Activated naive CD8-positive, alpha-beta T cell treated with anti-CD3 and anti-CD28 coated beads for 36 hours (primary cell): Measurements from ENCODE around the gene DCTN2. TPM values are rescaled to one million over a fixed set of nuclear protein-coding genes. Genes with fewer than 3 reads are reported as not detected.

ENCODE experiments used
- DNase-seq: peaks from one replicate; pipeline ENCODE4 v3.0.0; 2021
- H3K27ac Mint-ChIP-seq: one replicate; pipeline ENCODE4 v1.8.0; 2022; ENCODE audit warnings: mild to moderate bottlenecking, moderate library complexity, mixed read lengths
- H3K27me3 Mint-ChIP-seq: one replicate; pipeline ENCODE4 v1.8.0; 2022; ENCODE audit warnings: mild to moderate bottlenecking, mixed read lengths
- H3K36me3 Mint-ChIP-seq: one replicate; pipeline ENCODE4 v1.8.0; 2021; ENCODE audit warnings: mild to moderate bottlenecking, mixed read lengths
- H3K4me1 Mint-ChIP-seq: one replicate; pipeline ENCODE4 v1.8.0; 2021; ENCODE audit warnings: mixed read lengths
- H3K4me3 Mint-ChIP-seq: one replicate; pipeline ENCODE4 v1.8.0; 2022; ENCODE audit warnings: mild to moderate bottlenecking, moderate library complexity, mixed read lengths
- H3K9me3 Mint-ChIP-seq: one replicate; pipeline ENCODE4 v1.8.0; 2022; ENCODE audit warnings: mixed read lengths
- total RNA-seq, 2 experiments: library from RNA; stranded (reverse); gene quantifications; one replicate each; pipeline ENCODE4 v1.2.3, GENCODE V29; 2021

Gene DCTN2
- total RNA-seq, 2 experiments from 2014 or later: 73.6 to 81.3 TPM

DNA sequence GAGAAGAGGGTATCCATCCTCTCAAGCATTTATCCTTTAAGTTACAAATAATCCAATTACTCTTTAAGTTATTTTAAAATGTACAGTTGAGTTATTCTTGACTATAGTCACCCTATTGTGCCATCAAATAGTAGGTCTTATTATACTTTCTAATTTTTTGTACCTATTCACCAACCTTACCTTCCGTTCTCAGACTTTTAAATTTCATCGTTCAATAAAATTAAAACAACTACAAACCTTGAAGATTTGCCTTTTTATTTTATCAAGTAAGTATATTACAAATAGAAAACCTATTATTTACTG is 972 bp upstream of the DCTN2 start:
- H3K27me3 Mint-ChIP-seq: peaks cover 6% of the 10 kb centered on the region
- no peaks in the 10 kb centered on the region for H3K9me3 Mint-ChIP-seq
- H3K4me3 Mint-ChIP-seq: no peak overlapping the region
- H3K27ac Mint-ChIP-seq: no peak overlapping the region
- peaks cover 9% of the 10 kb centered on the region for H3K36me3 Mint-ChIP-seq
- no peak for DNase-seq
- H3K4me1 Mint-ChIP-seq: peaks cover 42% of the 10 kb centered on the region

DNA sequence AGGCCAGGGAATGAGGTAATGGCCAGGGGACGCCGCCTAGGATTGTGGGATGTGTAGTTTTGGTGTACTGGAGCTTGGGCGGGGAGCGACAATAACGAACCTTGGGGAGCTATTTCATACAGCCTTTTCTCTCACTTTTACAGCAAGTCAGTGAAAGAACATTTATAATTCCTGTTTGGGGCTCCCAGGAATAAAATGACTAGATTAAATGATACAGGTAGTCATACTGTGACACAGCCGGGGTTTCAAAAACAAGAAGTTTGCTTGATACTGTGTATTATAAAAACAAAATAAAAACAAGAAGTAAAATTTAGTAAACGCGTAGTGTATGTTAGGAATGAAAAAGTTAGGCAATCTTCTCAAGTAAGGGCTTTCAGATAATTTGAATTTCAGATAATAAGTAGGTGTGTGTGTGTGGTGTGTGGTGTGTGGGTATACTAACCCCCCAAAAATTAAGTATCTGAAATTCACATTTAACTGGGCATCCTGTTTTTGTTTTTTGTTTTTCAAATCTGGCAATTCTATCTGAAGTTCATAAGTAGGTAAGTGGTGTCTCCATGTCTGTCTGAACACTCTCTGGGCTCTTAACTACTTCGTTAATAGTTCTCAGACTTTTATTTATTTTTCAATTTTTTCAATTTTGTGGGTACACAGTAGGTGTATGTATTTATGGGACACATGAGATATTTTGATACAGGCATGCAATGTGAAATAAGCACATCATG is 458 bp upstream of the DCTN2 start:
- Mint-ChIP-seq H3K9me3 (no peaks in the 10 kb centered on the region), H3K27me3 (peaks cover 6% of the 10 kb centered on the region), H3K4me3 (peak overlapping the region; percentile 95), H3K4me1 (peaks cover 42% of the 10 kb centered on the region), H3K36me3 (peaks cover 9% of the 10 kb centered on the region), H3K27ac (peak overlapping the region; percentile 61)
- DNase-seq: no peak

DNA sequence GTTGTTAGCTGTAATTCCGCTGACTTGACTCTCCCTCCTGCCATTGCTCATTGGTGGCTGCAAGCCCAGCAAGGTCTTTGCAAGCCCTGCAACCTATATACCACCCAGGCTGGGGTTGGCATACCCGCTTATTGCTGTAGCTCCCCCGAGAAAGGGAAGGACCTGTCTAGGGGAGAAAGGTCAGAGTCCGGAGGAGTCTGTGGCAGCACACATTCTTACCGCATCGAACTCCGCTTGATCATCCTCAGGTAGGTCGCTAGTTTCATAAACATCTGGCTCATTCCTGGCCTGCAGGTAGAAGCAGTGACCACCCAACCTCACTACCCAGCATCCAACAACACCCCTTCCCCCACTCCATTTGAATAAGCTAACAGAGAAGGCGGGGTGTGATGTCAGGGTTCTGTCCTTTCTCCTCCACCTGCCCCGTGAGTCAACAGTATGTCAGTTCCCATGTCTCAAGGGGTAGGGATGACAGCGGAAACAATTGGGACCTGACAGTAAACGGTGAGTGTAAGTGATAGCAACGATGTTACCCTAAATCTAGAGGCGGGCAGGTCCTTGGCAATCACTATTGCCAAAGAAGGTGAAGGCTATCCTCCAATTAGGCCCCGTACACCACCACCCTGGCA is 1.1 kb downstream of the DCTN2 start:
- H3K4me3 Mint-ChIP-seq: peak overlapping the region; percentile 95
- H3K27me3 Mint-ChIP-seq: peaks cover 6% of the 10 kb centered on the region
- H3K4me1 Mint-ChIP-seq: peaks cover 40% of the 10 kb centered on the region
- peak overlapping the region; percentile 91 for H3K27ac Mint-ChIP-seq
- H3K36me3 Mint-ChIP-seq: peaks cover 9% of the 10 kb centered on the region
- no peak for DNase-seq
- H3K9me3 Mint-ChIP-seq: no peaks in the 10 kb centered on the region

DNA sequence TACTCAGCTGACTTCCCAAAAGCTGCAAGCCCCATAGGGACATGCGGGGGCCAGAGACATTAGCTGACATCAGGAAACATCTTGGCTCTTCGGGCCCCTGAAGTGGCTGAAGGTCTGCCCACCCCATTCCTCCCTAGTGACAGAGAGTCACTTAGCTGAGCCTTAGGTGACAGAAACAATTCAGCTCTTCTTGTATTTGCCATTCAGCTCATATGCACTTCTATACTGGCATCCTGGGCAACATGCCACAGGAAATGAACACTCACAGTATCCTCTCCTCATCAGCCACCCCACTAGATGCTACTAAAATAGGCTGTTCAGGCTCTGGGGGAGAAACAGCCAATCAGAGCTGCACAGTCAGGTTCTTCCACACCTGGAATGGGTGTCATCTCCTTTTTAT is 3.4 kb downstream of the DCTN2 start:
- Mint-ChIP-seq H3K27me3 (peaks cover 2% of the 10 kb centered on the region), H3K27ac (no peak overlapping the region), H3K9me3 (no peaks in the 10 kb centered on the region), H3K4me3 (no peak overlapping the region), H3K4me1 (peaks cover 34% of the 10 kb centered on the region), H3K36me3 (peaks cover 9% of the 10 kb centered on the region)
- DNase-seq: no peak

DNA sequence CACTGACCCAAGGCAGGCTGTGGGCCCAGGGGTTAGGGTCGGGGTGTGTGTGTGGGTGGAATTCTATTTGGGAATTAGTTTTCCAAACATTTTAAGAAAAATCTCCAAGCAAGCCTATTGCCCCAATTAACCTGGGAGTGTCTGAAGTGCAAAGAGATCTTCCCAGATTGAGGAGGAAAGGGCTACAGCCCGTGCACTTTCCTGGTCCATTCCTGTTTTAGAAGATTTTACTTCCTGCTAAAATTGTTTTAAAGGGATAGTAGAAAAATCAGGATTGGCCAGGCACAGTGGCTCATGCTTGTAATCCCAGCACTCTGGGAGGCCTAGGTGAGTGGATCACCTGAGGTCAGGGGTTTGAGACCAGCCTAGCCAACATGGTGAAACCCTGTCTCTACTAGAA is 5.3 kb downstream of the DCTN2 start:
- no peaks in the 10 kb centered on the region for H3K9me3 Mint-ChIP-seq

DNA sequence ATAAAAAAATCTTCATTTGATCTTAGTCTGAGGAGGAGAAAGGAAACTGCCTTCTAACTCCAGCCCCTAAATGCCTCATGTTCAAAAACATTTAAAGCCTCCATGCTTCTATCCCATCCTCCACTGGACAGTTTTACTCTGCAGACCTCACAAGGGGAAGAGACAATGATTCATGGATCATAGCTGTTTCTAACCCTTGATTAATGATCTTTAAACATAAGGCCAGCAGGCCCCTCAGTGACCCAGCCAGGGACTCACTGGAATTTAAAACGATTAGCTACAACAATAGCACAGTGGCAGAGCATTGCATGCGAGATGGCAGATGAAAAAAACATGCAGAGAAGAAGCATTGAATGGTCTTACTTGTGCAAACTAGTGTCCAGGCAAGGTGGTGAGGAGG is 6.0 kb downstream of the DCTN2 start:
- no peak for DNase-seq
- Mint-ChIP-seq H3K4me1 (peaks cover 25% of the 10 kb centered on the region), H3K27ac (no peak overlapping the region)

More for the DNA sequence above, 5.3 kb downstream of the DCTN2 start:
- no peak overlapping the region for H3K4me3 Mint-ChIP-seq
- H3K27ac Mint-ChIP-seq: no peak overlapping the region
- peaks cover 9% of the 10 kb centered on the region for H3K36me3 Mint-ChIP-seq
- H3K4me1 Mint-ChIP-seq: peaks cover 28% of the 10 kb centered on the region
- no peak for DNase-seq
- H3K27me3 Mint-ChIP-seq: no peaks in the 10 kb centered on the region

DNA sequence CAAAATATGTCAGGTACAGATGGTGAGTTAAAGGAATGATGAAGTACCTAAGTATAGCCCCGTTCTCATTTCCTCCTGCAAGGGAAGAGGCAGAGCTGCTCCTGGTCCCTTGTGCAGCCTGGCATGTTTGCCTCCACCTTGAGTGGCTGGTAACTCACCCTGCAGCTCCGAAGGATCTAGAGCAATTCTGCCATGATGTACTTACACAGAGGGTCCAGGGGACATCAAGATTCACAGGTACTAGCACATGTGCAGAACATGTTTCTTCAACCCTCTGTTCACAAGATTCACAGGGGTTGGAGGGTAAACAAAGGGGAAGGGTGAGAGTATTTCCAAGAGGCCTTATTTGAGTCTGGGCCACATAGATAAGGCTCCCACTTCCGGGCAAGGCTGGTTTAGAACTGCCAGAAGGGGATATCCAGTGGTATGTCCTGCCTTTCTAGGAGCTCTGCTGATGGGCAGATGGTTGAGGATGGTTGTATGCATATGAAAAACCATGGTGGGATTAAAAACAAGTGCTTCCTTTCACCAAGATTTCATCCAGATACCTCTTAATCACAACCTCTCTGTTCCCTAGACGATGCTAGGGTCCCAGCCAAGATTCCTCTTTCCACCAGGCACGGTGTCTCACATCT is 7.7 kb downstream of the DCTN2 start:
- H3K4me1 Mint-ChIP-seq: peaks cover 12% of the 10 kb centered on the region
- no peaks in the 10 kb centered on the region for H3K27me3 Mint-ChIP-seq
- no peaks in the 10 kb centered on the region for H3K36me3 Mint-ChIP-seq
- no peak overlapping the region for H3K4me3 Mint-ChIP-seq
- no peak for DNase-seq
- no peaks in the 10 kb centered on the region for H3K9me3 Mint-ChIP-seq
- no peak overlapping the region for H3K27ac Mint-ChIP-seq

More for the DNA sequence above, 6.0 kb downstream of the DCTN2 start:
- no peaks in the 10 kb centered on the region for H3K9me3 Mint-ChIP-seq
- no peak overlapping the region for H3K4me3 Mint-ChIP-seq
- no peaks in the 10 kb centered on the region for H3K27me3 Mint-ChIP-seq
- peaks cover 8% of the 10 kb centered on the region for H3K36me3 Mint-ChIP-seq

DNA sequence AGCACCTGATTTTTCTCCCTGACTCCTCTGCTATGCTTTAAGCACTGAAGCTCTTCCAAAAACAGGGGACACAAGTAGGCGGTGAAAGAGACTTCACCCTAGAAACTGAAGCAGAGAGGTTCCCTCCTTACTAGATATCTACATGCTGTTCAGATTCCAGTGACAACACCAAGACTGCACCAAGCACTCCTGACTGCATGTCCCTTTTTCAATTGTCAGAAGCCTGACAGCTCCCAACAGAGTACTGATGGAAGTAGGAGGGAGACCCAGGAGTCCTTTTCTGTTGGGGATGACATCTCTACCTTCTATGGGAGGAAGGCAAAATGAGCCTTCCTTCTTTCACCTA is 10.4 kb downstream of the DCTN2 start:
- H3K27me3 Mint-ChIP-seq: no peaks in the 10 kb centered on the region
- no peaks in the 10 kb centered on the region for H3K9me3 Mint-ChIP-seq
- no peak overlapping the region for H3K4me3 Mint-ChIP-seq
- no peak for DNase-seq
- peaks cover 8% of the 10 kb centered on the region for H3K36me3 Mint-ChIP-seq
- H3K4me1 Mint-ChIP-seq: peaks cover 5% of the 10 kb centered on the region
- H3K27ac Mint-ChIP-seq: no peak overlapping the region

DNA sequence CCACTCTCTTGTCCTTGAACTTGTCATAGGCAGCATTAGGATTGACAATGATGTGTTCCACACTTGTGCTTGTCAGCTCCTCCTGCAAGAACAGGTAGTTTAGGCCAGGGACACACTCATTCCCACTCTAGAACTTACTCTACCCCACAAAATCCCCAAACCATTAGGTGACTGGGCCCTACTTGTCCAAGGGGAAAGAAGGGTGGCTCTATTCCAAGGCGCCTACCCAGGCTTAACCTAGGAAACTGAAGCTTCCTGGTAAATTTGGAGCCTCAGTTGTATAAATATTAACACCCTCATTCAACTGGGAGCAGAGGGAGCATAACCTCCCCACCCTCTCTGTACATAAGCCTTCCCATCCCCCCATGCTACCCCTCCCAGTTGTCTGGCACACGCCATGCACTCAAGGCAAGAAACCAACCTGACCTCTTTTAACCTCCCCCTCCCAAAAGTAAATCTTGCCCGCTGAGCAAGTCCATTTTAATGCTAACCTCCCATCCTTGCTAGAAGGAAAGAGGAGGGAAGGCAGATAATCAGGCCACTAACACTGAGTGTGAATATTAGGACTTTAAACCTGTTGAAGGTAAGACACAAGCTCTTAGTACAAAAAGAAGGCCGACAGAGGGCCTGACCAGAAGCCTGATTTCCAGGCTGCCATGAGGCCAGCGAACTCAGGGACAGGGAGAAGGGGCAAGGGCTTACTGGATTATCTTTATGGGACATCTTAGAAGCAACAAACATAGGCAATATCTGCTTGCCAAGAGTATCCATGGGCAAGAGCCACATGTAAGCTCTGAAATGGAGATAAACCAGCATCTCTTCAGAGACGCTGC is 11.0 kb downstream of the DCTN2 start:
- Mint-ChIP-seq H3K9me3 (no peaks in the 10 kb centered on the region), H3K27me3 (no peaks in the 10 kb centered on the region), H3K4me3 (no peak overlapping the region), H3K4me1 (peaks cover 5% of the 10 kb centered on the region), H3K36me3 (peaks cover 12% of the 10 kb centered on the region), H3K27ac (no peak overlapping the region)
- DNase-seq: no peak

DNA sequence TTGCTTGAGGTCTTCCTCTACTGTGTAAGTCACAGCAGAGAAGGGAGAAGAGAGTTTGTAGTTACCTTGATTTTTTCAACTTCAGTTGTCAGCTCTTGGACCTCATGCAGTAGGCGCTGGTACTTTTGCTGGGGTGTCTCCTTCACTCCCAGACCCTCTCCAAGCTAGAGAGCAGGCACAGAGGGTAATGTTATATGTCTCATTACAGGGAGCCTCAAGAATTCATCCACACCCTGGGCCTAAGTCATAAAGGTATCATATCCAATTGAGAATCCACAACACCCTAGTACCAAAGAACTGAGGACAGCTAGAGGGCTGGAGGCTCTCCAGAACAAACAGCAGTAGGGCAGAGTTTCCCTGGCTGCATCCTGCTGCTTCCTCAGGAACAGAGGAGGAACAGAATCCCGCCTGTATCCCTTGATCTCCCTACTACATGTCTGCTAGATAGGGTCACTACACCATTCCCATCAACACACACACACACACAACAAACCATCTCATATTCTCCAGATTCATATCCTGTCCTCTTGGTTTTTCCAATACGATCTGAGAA is 11.9 kb downstream of the DCTN2 start:
- Mint-ChIP-seq H3K36me3 (peaks cover 12% of the 10 kb centered on the region), H3K4me1 (peaks cover 5% of the 10 kb centered on the region), H3K9me3 (no peaks in the 10 kb centered on the region), H3K4me3 (no peak overlapping the region), H3K27ac (no peak overlapping the region), H3K27me3 (no peaks in the 10 kb centered on the region)
- DNase-seq: no peak

DNA sequence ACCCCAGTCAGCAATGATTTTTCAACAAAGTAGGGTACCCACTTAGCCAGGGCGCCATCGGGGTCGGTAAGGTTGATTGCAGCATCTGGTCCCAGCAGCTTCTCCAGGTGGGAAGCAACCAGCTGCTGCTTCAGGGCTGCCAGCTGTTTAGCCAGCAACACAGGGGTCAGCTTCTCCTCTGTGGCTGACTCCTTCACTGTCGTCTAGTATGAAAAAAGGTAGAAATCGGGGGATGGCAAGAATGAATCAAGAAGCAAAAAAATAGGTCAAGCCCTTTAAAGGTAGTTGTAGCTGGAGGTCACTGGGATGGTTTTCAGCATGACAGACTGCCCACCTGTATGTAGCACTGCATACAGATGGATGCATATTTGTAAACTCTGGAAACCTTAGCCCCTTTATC is 12.7 kb downstream of the DCTN2 start:
- Mint-ChIP-seq H3K4me3 (no peak overlapping the region), H3K36me3 (peaks cover 13% of the 10 kb centered on the region), H3K27ac (no peak overlapping the region), H3K9me3 (no peaks in the 10 kb centered on the region), H3K27me3 (no peaks in the 10 kb centered on the region), H3K4me1 (peaks cover 5% of the 10 kb centered on the region)
- DNase-seq: no peak

DNA sequence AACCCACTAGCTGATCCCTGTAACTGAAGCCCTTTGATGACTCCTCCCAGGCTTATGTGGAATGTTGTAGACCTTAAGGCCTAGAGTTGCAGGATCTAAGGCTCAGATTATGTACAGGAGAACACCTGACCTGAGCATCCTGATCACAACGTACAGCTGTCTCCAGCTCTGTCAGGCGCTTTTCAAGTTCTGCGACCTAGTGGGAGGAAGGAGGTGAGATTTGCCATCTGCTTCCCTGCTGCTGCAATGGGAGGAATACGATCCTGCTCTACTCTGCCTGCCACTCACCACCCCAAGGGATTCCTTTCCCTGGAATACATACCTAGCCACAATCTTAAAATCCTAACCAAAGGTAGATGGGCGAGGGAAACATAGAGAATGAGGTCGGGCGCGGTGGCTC is 13.9 kb downstream of the DCTN2 start:
- DNase-seq: no peak
- H3K36me3 Mint-ChIP-seq: peaks cover 15% of the 10 kb centered on the region
- H3K27ac Mint-ChIP-seq: no peak overlapping the region
- no peaks in the 10 kb centered on the region for H3K9me3 Mint-ChIP-seq
- no peak overlapping the region for H3K4me3 Mint-ChIP-seq
- H3K27me3 Mint-ChIP-seq: no peaks in the 10 kb centered on the region
- no peaks in the 10 kb centered on the region for H3K4me1 Mint-ChIP-seq

DNA sequence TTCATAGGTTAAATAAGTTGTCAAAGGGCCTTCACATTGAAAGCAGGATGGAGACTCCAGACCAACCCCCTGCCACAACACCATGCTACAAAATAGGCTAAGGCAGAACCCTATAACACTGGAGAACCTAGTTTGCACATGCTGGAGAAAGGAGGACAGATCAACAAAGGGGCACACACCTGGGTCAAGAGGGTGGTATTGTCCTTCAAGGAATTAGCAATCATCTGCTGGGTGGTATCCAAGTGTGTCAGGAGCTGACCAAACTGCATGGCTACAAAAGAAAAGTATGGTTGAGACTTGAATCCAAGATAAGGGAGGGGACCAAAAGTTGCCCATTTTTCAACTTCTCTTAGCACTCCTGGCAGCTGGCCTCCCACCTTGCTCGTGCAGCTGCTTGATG is 15.2 kb downstream of the DCTN2 start:
- Mint-ChIP-seq H3K9me3 (no peaks in the 10 kb centered on the region), H3K4me3 (peak overlapping the region; percentile 32), H3K27me3 (no peaks in the 10 kb centered on the region), H3K4me1 (peaks cover under 1% of the 10 kb centered on the region), H3K36me3 (peaks cover 15% of the 10 kb centered on the region), H3K27ac (peak overlapping the region; percentile 56)
- no peak for DNase-seq

DNA sequence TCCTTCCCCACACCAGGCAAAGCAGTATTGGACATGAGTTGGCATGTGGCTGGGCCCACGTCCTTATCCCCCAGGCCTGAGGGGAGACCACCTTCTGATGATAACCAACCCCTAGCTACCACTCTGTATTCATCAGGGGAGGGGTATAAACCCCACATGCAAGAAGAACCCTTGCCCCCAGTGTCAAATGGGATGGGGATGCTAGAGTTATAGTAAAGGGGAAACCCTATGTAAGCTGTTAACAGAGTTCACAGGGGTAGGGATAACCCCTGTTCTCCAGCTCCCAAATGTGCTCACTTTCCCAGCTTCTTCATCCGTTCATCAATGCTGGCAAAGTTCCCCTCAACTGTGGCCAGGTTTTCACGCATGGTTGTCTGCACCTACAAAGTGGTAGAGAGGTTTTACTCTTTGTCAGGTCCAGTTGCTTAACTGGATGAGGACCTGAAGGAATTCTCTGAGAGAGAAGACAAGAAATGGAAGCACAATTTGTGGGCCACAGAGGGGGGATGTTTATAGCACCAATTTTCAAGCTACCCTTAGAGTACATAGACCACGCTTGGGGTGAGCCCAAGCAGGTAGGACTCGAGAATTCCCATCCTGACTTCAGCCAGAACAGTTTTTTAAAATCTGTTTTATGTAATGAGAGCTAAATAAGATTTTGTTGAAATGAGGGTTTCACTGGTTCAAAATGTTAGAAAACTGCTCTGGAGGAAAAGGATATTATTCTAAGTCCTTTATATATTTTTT is 16.4 kb downstream of the DCTN2 start:
- Mint-ChIP-seq H3K36me3 (peaks cover 18% of the 10 kb centered on the region), H3K27me3 (no peaks in the 10 kb centered on the region), H3K27ac (no peak overlapping the region), H3K4me1 (peaks cover 5% of the 10 kb centered on the region), H3K4me3 (no peak overlapping the region), H3K9me3 (no peaks in the 10 kb centered on the region)
- no peak for DNase-seq
